ENCODE data around the gene FAHD2A.
A peak's percentile ranks its signal among the peaks of the same experiment; 100 is the strongest.
"Not testable (repeated sequence)": the region's sequence is repeated elsewhere in the genome, so short reads cannot be mapped to it uniquely, and the experiment has no call there.

Gene FAHD2A

DNA sequence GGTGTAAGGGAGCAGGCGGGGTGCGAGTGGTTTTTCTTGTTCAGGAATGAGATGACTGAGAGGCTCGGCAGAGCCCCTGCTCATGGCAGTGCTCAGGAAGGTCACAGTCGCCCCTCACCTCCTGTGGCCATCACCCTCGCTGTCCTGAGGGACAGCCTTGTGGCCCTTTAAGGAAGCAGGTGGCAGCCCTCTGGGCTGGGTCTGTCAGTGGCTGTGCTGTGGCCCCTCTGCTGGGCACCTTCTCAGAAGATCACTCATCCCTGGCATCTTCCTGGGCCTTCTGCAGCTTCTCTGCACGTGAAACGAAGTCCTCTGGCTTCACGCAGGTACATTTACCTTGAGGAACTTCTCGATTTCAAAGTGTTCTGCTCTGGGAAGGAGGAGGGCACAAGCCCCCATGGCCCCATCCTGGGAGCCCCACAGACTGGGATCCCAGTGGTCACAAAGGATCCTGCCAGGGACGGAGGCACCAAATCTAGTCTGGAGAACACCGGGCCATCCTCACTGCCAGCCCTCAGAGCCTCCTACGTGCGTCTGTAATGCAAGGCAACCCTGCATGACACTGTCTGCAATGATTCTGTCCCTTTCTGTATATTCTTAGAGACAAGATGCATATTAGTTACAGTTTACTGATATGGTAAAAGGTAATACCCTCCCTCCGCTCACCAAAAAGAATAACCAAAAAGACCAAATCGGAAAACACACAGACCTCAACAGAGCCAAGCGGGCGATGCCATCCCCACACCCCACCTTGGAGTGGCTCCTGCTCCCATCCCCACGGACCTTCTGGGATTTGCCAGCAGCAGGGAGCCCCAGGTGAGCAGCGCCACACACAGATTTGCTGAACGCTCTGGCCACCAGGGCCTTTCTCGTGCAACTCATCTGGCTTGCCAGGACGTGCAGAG lies 25.9 kb upstream of the FAHD2A start:
- DNase-seq (ENCODE audit: low read depth): no peak

DNA sequence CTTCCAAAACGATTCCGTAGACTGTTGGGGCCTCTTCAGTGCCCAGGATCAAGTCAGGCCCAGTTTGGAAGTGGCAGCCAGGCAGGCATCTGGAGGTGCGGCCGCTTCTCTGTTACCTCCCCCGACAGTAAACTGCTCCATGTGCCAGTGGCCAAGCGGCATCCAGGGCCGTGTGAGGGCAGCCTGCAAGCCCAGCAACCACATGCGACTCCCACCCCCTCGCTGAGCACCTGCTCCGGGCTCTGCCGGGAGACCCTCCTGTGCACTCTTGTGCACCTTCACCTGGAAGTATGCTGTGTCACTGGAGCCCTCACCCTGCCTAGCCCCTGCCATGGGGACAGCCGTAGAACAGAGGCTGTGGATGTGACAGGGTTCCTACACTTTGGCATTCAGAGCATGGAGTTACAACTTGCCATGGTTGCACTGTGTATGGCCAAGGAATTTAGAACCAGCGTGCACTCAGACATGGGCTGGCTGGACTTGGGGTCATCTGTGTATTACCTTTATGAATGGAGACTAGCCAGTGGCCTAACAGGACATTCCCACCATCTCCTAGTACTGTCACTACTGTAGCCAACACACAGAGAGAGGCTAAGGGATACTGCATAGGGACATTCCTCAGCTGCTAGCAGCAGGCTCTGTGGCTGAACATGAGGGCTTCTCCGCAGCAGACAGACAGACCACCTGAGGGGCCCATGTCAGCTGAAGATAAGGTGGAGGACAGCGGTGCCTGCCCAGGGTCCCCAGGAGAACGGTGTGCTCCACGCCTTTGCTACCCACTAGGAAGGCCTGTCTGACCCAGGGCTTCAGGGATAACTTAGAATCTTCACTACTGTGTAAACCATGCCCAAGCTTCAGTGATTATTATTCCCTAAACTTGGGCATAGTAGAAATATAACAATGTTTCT lies 25.0 kb upstream of the FAHD2A start:
- DNase-seq (ENCODE audit: low read depth): no peak

DNA sequence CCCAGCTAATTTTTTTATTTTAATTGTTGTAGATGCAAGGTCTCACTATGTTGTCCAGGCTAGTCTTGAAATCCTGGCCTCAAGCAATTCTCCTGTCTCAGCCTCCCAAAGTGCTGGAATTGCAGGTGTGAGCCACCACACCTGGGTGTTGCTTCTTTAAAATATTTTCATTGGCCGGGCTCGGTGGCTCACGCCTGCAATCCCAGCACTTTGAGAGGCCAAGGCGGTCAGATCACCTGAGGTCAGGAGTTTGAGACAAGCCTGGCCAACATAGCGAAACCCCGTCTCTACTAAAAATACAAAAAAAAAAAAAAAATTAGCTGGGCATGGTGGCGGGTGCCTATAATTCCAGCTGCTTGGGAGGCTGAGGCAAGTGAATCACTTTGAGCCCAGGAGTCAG lies 24.2 kb upstream of the FAHD2A start:
- not testable (repeated sequence) for DNase-seq (ENCODE audit: low read depth)

DNA sequence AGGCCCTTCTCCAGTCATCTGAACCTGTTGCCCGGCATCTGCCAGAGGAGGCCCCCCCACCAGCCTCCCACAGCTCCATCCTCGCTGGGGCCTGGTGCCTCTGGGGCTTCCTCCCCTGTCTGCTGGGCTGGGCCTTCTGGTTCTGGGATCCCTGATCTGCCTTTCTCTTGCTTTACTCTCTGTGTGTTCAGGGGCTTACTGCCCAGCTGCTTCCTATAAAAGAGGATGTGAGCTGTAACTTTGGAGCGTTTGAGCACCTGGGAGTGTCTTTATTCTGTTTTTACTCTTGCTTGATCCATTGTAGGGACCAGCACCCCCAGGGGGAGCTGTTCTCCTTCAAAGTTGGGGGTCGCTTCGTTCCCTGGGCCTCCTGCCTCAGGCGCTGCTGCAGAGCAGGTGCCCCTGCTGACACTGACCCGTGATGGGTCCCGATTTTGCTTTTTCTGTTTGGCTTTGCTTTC lies 23.1 kb upstream of the FAHD2A start:
- no peak for DNase-seq (ENCODE audit: low read depth)

DNA sequence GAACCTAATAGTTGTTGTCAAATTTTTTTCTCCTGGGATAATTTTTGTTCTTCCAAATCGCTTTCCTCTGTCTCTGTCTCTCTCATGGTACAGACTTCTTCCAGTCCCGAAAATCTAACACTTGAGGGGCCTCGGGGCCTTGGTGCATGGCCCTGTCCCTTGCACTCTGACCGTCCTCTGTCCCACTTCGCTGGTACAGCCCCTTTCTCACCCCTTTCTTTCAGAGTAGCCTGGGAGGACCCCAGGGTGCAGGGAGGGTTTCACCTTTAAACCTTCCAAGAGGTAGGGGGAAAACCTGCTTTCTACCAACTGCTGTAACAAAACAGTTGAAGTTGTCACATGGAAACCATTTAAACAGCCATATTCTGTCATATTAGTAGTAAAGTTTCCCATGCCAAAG lies 22.2 kb upstream of the FAHD2A start:
- no peak for DNase-seq (ENCODE audit: low read depth)

DNA sequence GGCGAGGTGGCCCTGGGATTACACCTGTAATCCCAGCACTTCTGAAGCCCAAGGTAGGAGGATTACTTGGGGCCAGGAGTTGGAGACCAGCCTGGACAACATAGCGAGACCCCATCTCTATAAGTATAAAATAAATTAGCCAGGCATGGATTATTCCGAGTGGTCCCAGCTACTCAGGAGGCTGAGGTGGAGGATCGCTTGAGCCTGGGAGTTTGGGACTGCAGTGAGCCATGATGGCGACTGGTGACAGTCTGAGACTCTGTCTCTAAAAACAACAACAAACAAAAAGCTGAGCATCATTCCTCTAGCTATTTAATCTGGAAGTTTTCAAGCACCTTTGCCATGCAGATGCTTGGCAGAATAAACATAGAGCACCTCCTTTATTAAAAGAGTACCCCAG lies 21.8 kb upstream of the FAHD2A start:
- no peak for DNase-seq (ENCODE audit: low read depth)

DNA sequence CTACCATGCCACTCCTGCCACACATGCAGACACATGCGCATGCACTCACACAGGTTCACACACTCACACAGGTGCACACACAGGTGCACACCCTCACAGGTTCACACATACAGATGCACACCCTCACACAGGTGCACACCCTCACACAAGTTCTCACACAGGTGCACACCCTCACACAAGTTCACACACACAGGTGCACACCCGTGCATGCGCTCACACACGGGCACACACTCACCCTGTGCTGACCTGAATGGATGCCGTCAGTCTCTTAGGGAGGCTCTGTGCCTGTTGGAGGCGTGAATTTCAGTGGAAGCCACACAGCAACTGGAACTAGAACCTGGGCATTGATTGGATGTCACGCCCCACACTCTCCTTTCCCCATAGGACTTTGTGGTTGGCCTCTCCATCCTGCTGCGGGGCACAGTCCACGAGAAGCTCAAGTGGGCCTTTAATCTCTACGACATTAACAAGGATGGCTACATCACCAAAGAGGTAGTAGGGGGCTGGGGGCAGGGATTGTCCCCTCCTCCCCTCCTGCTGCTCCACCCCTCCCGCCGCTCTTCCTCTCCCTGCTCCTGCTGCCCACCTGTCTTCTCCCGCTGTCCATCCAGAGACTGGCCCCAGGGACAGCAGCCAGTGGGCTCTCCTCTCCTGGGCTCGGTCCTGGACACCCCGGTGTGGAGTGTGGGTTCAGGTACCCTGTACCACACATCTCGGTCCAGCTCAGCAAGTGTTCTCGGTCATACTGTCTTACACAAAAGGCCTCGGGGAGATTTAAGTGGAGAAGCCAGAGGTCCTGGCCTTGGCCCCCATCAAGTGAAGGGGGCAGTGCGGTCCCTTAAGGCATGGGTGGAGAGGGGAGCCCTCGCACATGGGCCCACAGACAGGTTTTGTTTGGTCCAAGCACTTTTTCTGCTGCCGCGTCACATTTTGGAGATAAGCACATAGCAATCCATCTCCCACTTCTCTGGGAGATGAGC lies 21.0 kb upstream of the FAHD2A start:
- no peak for DNase-seq (ENCODE audit: low read depth)

DNA sequence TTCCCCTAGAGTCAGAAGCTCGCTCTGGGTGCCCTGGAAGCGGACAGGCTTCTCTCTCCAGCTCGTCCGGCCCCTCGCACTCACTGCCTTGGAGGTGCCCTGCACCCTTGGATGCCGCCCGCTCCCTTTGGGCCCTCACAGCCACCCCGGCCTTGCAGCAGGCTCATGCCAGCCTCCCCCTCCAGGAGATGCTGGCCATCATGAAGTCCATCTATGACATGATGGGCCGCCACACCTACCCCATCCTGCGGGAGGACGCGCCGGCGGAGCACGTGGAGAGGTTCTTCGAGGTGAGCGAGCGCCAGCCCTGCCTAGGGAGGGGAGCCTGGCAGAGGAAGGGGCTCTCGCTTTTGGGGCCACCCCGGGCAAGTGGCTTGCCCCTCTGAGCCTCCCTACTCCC lies 20.3 kb upstream of the FAHD2A start:
- no peak for DNase-seq (ENCODE audit: low read depth)

DNA sequence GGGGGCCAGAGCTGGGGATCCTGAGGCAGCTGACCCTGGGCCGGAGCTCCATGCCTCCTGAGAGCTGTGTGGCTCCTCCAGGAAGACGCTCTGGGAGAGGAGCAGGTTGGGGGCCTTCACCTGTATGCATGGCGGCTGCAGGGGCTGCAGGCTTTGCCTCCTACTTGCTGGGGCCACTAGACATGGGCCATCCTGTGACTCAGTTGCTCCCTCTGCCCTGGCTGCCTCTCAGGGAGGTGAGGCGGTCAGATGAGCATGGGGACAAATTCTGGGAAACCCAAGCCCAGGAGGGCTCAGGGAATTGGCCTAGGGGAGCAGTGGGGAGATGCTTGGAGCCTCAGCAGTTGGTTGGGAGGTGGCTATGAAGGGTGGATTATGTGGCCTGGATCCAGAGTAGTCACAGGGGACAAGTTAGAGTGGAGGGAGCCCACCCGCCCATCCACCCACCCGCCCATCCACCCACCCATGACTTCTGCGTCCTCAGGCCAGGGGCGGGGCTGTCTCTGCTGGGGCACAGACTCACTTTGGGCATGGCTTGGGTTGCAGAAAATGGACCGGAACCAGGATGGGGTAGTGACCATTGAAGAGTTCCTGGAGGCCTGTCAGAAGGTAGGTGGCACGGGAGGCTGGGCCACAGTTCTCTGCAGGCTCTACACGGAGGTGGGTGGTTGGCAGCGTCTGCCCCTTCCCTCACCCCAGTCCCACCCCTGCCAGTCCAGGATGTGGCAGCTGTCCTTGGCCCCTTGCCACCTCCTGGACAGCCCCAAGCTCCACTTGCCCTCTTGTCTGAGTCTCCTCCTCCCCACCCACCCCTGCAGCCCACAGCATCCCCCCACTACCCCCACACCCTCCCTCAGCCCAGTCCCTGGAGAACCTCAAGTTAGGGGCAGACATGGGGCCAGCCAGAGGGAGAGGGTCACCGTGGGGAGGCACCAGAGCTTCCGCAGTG lies 19.5 kb upstream of the FAHD2A start:
- no peak for DNase-seq (ENCODE audit: low read depth)

DNA sequence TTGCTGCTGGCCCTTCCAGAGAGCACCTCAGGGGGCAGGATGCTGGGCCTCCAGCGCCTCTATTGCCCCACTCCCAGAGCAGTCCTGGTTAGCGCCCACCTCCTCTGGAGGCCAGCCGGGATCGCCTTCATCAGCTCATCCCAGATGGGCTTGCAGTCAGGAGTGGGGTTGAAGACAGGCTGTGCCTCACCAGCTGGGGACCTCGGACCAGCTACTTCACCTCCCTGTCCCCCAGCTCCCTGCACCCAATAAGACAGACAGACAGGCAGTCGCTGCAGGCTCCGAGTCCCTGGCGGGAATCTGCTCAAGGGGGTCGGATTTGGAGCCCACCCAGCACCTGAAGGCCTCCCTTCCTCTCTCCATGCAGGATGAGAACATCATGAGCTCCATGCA lies 18.9 kb upstream of the FAHD2A start:
- DNase-seq (ENCODE audit: low read depth): no peak

DNA sequence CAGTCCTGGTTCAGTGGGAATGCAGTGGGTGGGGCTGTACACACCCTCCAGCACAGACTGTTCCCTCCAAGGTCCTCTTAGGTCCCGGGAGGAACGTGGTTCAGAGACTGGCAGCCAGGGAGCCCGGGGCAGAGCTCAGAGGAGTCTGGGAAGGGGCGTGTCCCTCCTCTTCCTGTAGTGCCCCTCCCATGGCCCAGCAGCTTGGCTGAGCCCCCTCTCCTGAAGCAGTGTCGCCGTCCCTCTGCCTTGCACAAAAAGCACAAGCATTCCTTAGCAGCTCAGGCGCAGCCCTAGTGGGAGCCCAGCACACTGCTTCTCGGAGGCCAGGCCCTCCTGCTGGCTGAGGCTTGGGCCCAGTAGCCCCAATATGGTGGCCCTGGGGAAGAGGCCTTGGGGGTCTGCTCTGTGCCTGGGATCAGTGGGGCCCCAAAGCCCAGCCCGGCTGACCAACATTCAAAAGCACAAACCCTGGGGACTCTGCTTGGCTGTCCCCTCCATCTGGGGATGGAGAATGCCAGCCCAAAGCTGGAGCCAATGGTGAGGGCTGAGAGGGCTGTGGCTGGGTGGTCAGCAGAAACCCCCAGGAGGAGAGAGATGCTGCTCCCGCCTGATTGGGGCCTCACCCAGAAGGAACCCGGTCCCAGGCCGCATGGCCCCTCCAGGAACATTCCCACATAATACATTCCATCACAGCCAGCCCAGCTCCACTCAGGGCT lies 17.5 kb upstream of the FAHD2A start:
- DNase-seq (ENCODE audit: low read depth): no peak

DNA sequence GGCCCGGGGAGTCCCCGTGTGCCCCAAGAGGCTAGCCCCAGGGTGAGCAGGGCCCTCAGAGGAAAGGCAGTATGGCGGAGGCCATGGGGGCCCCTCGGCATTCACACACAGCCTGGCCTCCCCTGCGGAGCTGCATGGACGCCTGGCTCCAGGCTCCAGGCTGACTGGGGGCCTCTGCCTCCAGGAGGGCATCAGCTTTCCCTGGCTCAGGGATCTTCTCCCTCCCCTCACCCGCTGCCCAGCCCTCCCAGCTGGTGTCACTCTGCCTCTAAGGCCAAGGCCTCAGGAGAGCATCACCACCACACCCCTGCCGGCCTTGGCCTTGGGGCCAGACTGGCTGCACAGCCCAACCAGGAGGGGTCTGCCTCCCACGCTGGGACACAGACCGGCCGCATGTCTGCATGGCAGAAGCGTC lies 16.9 kb upstream of the FAHD2A start:
- DNase-seq (ENCODE audit: low read depth): no peak

DNA sequence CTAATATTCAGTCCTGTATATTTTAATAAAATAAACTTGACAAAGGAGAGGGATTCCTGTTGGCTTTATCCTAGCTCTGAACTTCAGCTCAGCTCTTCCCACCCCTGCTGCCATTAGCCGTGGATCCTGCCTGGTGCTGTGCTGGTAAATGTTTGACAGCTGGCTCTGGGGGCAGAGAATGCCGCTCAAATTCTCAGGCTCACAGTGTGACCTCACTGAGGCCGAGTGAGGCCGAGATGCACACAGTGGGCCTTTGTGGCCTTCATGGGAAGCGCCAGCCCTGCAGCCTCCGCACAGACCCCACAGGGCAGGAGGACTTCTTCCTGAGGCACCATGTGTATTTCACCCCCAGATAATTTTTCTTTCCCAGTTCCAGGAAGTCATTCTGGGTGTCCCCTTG lies 16.5 kb upstream of the FAHD2A start:
- no peak for DNase-seq (ENCODE audit: low read depth)

DNA sequence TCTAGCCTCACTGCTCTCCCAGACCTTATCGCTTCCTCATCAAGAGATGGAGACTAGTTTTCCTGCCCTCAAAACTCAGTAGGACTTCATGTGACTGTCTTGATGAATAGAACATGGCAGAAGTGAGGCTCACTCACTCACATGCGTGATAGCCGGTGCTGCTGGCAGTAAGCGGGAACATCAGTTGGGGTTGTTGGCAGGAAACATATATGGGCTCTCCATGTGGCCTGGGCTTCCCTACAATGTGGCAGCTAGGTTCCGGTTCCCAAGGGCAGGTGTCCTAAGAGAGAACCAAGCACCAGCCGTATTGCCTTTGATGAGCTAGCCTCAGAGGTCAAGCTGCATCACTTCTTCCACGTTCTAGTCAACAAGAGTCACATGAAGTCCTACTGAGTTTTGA lies 15.2 kb upstream of the FAHD2A start:
- no peak for DNase-seq (ENCODE audit: low read depth)

DNA sequence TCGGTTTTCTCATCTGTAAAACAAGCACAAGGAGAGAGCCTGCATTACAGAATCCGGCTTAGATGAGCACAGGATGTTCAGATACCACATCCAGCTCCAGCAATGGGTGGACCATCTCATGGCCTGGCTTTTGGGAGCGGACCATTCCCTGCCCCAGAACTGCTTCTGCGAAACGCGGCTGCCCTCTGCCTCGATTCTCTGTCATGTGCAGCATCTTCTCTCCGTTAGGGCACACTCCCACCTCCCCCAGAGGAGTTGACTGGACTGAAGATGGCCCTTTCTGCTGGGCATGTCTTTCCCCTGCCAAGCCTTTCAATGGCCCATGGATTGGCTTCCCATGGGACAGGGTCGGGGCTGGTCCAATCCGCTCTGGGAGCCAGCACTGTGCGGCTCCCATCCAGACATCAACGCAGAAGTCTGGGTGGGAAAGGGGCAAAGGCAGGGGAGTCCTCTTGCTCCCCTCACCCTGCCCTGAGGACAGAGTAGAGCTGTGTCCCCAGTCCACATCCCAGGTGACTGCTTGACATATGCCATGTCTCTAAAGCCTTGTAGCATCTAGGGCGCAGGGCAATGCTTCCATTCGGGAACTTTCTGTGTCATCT lies 14.3 kb upstream of the FAHD2A start:
- DNase-seq (ENCODE audit: low read depth): no peak

DNA sequence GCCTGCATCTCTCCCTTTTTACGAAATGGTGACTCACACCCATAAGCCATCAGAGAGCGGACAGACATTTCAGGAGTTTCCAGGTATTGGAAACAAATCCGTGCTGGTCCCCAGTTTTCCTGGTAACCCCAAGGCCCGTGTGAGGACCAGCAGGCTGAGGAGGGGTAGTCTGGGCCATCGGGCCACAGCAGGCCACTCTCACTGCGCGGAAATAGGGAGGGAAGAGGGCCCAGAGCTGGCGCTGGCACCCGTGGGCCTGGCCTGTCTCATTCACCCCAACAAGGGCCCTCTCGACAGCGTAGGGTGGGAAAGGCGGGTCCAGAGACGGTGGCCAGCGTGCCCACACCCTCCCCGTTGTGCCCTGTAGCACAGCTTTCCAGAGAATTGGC lies 13.7 kb upstream of the FAHD2A start:
- DNase-seq (ENCODE audit: low read depth): no peak

DNA sequence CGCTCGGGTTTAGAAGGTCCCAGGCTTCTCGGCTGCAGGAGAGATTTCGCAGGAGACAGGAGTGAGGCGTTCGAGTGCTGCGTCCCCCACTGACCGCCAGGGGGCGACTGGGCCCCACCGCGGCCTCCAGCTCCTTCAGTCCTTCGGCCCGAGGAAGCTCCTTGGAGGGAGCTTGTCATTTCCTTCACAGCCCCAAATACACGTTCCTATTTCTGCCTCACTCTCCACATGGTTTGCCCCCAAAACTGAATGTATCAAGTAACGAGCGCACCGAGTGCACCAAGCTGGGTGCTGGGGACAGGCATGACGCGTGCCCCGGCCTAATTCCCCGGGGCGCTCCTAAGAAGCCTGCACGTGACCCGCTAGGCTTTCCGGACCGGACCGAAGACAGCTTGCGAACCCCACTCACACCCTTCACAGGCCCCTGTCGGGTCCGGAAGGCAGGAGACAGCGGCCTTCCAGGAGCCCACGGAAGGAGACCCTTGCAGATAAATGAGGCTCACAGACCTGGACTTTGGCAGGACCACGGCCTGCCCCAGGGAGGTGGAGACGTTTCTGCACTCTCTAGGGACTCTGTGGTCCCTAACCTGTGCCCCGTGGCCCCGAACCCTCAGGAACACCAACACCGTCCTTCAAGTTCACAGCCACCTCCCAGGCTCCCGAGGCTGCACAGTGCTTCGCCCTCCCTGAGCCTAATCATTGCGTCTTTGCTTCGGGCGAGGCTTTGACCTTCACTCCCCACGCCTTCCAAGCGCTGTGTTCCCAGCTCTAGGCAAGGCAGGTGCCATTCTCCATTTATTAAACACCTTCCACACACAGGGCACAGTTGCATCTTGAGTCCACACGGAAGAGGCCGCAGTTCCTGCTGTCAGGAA lies 13.0 kb upstream of the FAHD2A start:
- DNase-seq (ENCODE audit: low read depth): peak; percentile 51

DNA sequence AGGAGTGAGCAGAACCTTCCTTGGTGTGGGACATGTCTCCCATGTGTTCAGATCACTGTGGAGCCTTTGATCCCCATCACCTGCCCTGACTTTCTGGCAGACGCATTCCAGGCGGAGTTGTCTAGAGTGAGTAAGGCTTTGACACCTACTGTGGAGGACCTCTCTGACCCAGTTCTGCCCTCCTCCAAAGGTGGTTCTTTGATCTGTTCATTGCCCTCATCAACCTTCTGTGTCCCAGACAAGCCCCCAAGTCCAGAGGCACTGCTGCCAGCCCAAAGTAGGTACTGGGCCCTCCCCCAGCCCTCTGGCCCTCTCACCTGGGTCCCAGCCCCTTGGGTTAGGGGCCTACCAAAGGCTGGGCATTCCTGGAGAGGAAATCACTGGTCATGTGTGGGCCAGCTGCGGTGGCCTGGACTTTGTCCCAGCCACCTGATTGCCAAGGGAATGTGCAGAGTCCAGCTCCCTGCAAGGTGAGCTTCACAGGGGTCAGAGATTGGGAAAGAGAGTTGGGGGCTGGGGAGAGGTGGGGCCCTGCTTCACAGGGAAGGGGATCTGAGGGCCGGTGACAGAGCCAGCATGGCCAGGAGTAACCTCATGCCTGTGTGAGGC lies 12.1 kb upstream of the FAHD2A start:
- no peak for DNase-seq (ENCODE audit: low read depth)

Measured in fibroblast of the conjunctiva (primary cell).